ENCODE results near the gene SLC39A2. TPM values are rescaled to one million over a fixed set of nuclear protein-coding genes. Genes with fewer than 3 reads are reported as not detected.

Gene SLC39A2
- total and polyA plus RNA-seq, 9 of the 15 experiments (the other 6 are each of a cell fraction or from before 2014, with no cell fraction given), result 0.06 to 0.09 TPM; not detected in 7

GRCh38 chr14:20989787-20990600 lies 9.1 kb upstream of the SLC39A2 start, which contains the start of gene METTL17 (continued):
- TF ChIP-seq PATZ1 (CRISPR knock-in tag; IDR thresholded peaks at IDR 0.05; ENCODE audit: borderline replicate concordance) (no peak), PHB2 (IDR thresholded peaks at IDR 0.05; ENCODE audit: low read depth) (no peak), CHD2 (IDR thresholded peaks at IDR 0.05; ENCODE audit: low read depth, low read length) (peak; percentile 66), PBX2 (CRISPR knock-in tag; IDR thresholded peaks at IDR 0.05; ENCODE audit: low read depth) (no peak), PBX2 (tag; conservative IDR thresholded peaks at IDR 0.05; ENCODE audit: low read depth) (no peak), NFIX (CRISPR knock-in tag; IDR thresholded peaks at IDR 0.05; ENCODE audit: low read depth) (no peak), ZBTB43 (CRISPR knock-in tag; IDR thresholded peaks at IDR 0.05) (no peak), ETV1 (tag; conservative IDR thresholded peaks at IDR 0.05; ENCODE audit: low read depth) (peak; percentile 67; the same call in 1 of the 2 replicates), NBN (IDR thresholded peaks at IDR 0.05; ENCODE audit: low read depth) (peak; percentile 44; the same call in 1 of the 2 replicates), NR4A1 (CRISPR knock-in tag; IDR thresholded peaks at IDR 0.05) (no peak), NR4A1 (tag; IDR thresholded peaks at IDR 0.05) (no peak), SMAD4 (CRISPR knock-in tag; conservative IDR thresholded peaks at IDR 0.05) (0 out of 2 replicates have a peak, but pooled peaks have one; percentile 14), RNF2 (IDR thresholded peaks at IDR 0.05) (no peak), BCLAF1 (IDR thresholded peaks at IDR 0.05; ENCODE audit: borderline replicate concordance in 1 of 2, control insufficient read depth in 1 of 2, low read depth in 2 of 2, low read length in 1 of 2) (no peak), CEBPG (CRISPR knock-in tag; IDR thresholded peaks at IDR 0.05) (no peak), CEBPG (tag; conservative IDR thresholded peaks at IDR 0.05 in 1 of 2, IDR thresholded peaks at IDR 0.05 in 1 of 2) (no peak)

Data from K562 (cell line).